ENCODE data around the gene AKIRIN2.

Gene AKIRIN2

GRCh38 chr6:87668013-87668412 lies 34.0 kb downstream of the AKIRIN2 start:
- CTCF ChIA-PET, result no interaction called here
- POLR2A ChIA-PET (ENCODE audit: low non-redundant PET), result no interaction called here
- TF ChIP-seq CTCF (conservative IDR thresholded peaks at IDR 0.05; ENCODE audit: low read depth), result no peak
- no peak overlapping the region for H3K27ac ChIP-seq
- DNase-seq (ENCODE audit: low spot score), result no peak

- ChIA-PET POLR2A (ENCODE audit: low non-redundant PET) (no interaction called here), CTCF (no interaction called here)
- no peak for TF ChIP-seq CTCF (conservative IDR thresholded peaks at IDR 0.05; ENCODE audit: low read depth)
- H3K27ac ChIP-seq, result no peak overlapping the region
- no peak for DNase-seq (ENCODE audit: low spot score)
Measured at GRCh38 chr6:87667032-87667431, 35.0 kb downstream of the AKIRIN2 start.

DNA sequence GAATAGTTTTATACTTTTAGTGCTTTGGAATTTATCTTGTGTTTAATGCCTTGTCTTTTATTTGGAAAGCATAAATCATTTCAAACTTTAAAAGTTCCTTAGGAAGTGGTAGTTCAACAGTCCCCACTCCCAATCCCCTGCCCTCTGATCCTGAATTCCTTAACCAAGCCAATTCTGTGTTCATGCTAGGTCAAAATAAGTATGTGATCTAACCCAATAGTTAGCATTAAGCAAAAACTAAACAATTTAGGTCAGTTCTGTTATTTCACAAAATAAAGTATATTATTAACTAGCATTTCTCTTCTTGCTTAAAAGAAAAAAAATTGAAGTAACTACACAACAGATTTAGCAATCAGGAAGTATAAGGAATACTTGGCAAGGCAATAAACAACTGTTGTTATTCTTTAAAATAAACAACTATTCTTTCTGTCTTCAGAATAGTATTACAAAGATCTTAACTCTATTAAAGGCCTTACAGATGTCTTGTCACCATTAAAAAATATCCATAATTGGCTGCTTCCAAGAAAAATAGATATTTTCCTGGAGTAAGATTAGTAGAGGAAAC lies 37.0 kb downstream of the AKIRIN2 start:
- no peak for TF ChIP-seq CTCF (conservative IDR thresholded peaks at IDR 0.05; ENCODE audit: low read depth)
- no peak overlapping the region for H3K27ac ChIP-seq
- CTCF ChIA-PET, result interaction anchor here (0.6 kb wide), 1 partner anchor 599 kb away, joined by 3 read pairs; no protein-coding TSS in a partner anchor
- POLR2A ChIA-PET (ENCODE audit: low non-redundant PET), result no interaction called here
- no peak for DNase-seq (ENCODE audit: low spot score)

DNA sequence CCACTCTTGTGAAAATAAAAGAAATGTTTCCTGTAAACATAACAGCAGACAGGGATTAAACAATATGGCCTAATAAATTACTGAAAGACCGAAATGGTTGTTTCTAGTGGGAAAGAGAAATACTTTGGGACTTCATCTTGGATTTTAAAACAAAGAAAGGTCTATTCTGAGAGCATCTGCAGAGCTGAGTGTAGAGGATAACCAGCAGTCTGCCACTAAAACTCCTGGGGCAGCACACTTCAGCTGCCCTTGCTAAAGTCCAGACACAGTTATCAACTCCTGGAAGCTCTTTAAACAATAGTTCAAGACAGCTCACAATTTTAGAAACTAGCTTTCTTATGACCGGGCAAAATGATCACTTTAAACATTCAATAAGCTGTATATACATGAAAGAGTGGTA lies 38.6 kb downstream of the AKIRIN2 start:
- TF ChIP-seq CTCF (conservative IDR thresholded peaks at IDR 0.05; ENCODE audit: low read depth), result no peak
- DNase-seq (ENCODE audit: low spot score), result no peak
- ChIA-PET POLR2A (ENCODE audit: low non-redundant PET) (no interaction called here), CTCF (no interaction called here)
- H3K27ac ChIP-seq, result no peak overlapping the region

- H3K27ac ChIP-seq, result no peak overlapping the region
- CTCF ChIA-PET, result no interaction called here
- no peak for DNase-seq (ENCODE audit: low spot score)
- TF ChIP-seq CTCF (conservative IDR thresholded peaks at IDR 0.05; ENCODE audit: low read depth), result no peak
- POLR2A ChIA-PET (ENCODE audit: low non-redundant PET), result no interaction called here
Measured at GRCh38 chr6:87661503-87661902, 40.5 kb downstream of the AKIRIN2 start.

- H3K27ac ChIP-seq, result no peak overlapping the region
- ChIA-PET POLR2A (ENCODE audit: low non-redundant PET) (no interaction called here), CTCF (no interaction called here)
- TF ChIP-seq CTCF (conservative IDR thresholded peaks at IDR 0.05; ENCODE audit: low read depth), result no peak
- no peak for DNase-seq (ENCODE audit: low spot score)
Measured at GRCh38 chr6:87661016-87661415, 41.0 kb downstream of the AKIRIN2 start.

Data from RWPE1 (cell line).